Measurements from ENCODE around the gene PHLPP2. TPM values are rescaled to one million over a fixed set of nuclear protein-coding genes. Genes with fewer than 3 reads are reported as not detected.
A peak's percentile ranks its signal among the peaks of the same experiment; 100 is the strongest.

Gene PHLPP2
- total RNA-seq, 2 experiments from 2014 or later: 6.7 to 14.8 TPM

DNA sequence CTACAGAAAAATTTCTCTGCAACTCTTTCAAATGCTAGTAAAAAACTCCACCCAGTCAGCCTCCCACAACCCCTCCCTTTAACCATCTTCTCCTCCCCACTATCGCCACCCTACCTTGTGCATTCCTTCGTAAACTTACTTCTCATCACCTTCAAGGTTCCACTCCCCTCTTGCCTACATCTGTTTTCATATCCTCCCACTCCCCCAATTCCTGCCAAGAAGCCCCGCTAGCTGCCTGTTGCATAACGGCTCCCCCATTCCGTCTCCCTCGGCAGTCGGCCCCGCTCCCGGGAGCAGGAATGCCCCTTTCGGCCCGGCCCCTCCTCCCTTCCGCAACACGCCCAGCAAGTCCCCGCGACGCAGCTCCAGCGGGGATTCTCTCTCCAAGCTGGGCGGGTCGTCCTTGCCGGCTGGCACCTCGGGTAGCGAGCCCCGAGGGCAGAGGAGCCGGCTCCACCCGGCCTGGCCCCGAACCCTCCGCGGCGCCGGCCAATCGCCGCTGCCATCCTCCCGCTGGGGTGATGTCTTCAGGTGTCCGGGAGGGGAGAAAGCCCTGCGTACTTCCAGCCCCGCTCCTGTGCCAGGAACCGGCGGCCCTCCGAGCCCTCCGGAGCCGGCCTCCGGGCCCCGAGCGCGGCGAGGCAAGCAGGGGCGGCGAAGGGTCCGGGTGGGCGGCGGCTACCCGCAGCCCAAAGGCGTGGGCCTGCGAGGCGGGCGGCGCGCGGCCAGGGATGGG is 1.5 kb downstream of the PHLPP2 start:
- ChIA-PET POLR2A (no interaction called here), CTCF (ENCODE audit: unreplicated experiment) (interaction anchor here (0.5 kb wide), 1 partner anchor 13 kb away, joined by 5 read pairs; no protein-coding TSS in a partner anchor)
- H2AFZ ChIP-seq (ENCODE audit: low read length): peak overlapping the region; percentile 78

DNA sequence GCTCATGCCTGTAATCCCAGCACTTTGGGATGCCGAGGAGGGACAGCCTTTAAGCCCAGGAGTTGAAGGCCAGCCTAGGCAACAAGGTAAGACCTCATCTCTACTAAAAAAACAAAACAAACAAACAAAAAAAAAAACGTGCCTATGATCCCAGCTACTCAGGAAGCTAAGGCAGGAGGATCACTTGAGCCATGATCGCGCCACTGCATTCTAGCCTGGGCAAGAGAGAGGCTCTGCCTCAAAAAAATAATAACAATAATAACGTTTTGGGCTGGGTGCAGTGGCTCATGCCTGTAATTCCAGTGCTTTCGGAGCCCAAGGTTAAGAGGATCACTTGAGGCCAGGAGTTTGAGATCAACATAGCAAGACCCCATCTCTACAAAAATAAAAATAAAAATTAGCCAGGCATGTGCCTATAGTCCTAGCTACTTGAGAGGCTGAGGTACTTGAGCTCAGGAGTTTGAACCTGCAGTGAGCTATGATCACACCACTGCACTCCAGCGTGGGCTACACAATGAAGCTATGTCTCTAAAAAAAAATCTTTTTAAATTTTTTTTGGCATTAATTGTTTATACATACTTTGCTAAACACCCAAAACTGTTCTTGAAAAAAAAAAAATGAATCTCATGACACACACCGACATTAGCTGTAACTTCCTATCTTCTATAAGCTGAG is 3.3 kb downstream of the PHLPP2 start:
- Histone ChIP-seq H3K4me2 (ENCODE audit: low read length) (no peak overlapping the region), H3K9me2 (ENCODE audit: insufficient read depth, low read length) (no peaks in the 10 kb centered on the region), H3K36me3 (ENCODE audit: insufficient read depth, low read length) (no peaks in the 10 kb centered on the region), H3K4me3 (ENCODE audit: low read depth, low read length, poor library complexity, severe bottlenecking) (no peak overlapping the region), H3K4me1 (ENCODE audit: insufficient read depth, low read length, poor library complexity, severe bottlenecking) (peaks cover 27% of the 10 kb centered on the region), H4K20me1 (ENCODE audit: insufficient read depth, low read length) (no peaks in the 10 kb centered on the region; the same call in 1 of the 2 replicates), H3K9me3 (ENCODE audit: low read length) (no peaks in the 10 kb centered on the region), H2AFZ (ENCODE audit: low read length) (no peak overlapping the region), H3K27ac (ENCODE audit: low read depth, low read length, poor library complexity, severe bottlenecking) (no peak overlapping the region), H3K79me2 (ENCODE audit: insufficient read depth, low read depth, low read length) (peaks cover 14% of the 10 kb centered on the region)
- CTCF ChIA-PET (ENCODE audit: unreplicated experiment): no interaction called here
- no peak for TF ChIP-seq EZH2phosphoT487 (IDR thresholded peaks at IDR 0.05; ENCODE audit: borderline replicate concordance, low read depth, low read length)
- TF ChIP-seq, protein P1, sequence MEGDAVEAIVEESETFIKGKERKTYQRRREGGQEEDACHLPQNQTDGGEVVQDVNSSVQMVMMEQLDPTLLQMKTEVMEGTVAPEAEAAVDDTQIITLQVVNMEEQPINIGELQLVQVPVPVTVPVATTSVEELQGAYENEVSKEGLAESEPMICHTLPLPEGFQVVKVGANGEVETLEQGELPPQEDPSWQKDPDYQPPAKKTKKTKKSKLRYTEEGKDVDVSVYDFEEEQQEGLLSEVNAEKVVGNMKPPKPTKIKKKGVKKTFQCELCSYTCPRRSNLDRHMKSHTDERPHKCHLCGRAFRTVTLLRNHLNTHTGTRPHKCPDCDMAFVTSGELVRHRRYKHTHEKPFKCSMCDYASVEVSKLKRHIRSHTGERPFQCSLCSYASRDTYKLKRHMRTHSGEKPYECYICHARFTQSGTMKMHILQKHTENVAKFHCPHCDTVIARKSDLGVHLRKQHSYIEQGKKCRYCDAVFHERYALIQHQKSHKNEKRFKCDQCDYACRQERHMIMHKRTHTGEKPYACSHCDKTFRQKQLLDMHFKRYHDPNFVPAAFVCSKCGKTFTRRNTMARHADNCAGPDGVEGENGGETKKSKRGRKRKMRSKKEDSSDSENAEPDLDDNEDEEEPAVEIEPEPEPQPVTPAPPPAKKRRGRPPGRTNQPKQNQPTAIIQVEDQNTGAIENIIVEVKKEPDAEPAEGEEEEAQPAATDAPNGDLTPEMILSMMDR (conservative IDR thresholded peaks at IDR 0.05; ENCODE audit: low read length): no peak
- POLR2A ChIA-PET: interaction anchor here (0.6 to 1.2 kb wide), 8 partner anchors 8 to 176 kb away, joined by 3 to 7 read pairs (median 4); no protein-coding TSS in a partner anchor
- DNase-seq (ENCODE audit: low spot score): no peak
- intact Hi-C loops (cut with micrococcal nuclease; ENCODE audit: unreplicated experiment): loop anchor here (5.0 to 10.0 kb wide), 3 partner anchors 86 to 374 kb away; partner anchors contain the start of genes AP1G1, DHX38 and TXNL4B
- no TSS peak for BruUV-seq (replicated peaks)

More for the DNA sequence above, 1.5 kb downstream of the PHLPP2 start:
- Histone ChIP-seq H3K4me3 (ENCODE audit: low read depth, low read length, poor library complexity, severe bottlenecking) (peak overlapping the region; percentile 94), H3K4me2 (ENCODE audit: low read length) (peak overlapping the region; percentile 97), H4K20me1 (ENCODE audit: insufficient read depth, low read length) (no peaks in the 10 kb centered on the region; the same call in 1 of the 2 replicates), H3K27ac (ENCODE audit: low read depth, low read length, poor library complexity, severe bottlenecking) (peak overlapping the region; percentile 66), H3K9me3 (ENCODE audit: low read length) (no peaks in the 10 kb centered on the region), H3K36me3 (ENCODE audit: insufficient read depth, low read length) (no peaks in the 10 kb centered on the region), H3K9me2 (ENCODE audit: insufficient read depth, low read length) (no peaks in the 10 kb centered on the region), H3K4me1 (ENCODE audit: insufficient read depth, low read length, poor library complexity, severe bottlenecking) (peaks cover 45% of the 10 kb centered on the region), H3K79me2 (ENCODE audit: insufficient read depth, low read depth, low read length) (peaks cover 14% of the 10 kb centered on the region)
- no TSS peak for BruUV-seq (replicated peaks)
- intact Hi-C loops (cut with micrococcal nuclease; ENCODE audit: unreplicated experiment): loop anchor here (2.0 to 10.0 kb wide), 5 partner anchors 16 to 372 kb away; partner anchors contain the start of genes AP1G1, DHX38, TXNL4B and ZNF821
- DNase-seq (ENCODE audit: low spot score): peak; percentile 57
- TF ChIP-seq, protein P1 (conservative IDR thresholded peaks at IDR 0.05; ENCODE audit: low read length): no peak
- TF ChIP-seq EZH2phosphoT487 (IDR thresholded peaks at IDR 0.05; ENCODE audit: borderline replicate concordance, low read depth, low read length): no peak
